CD14-positive monocyte (primary cell): ENCODE measurements around the gene SIRPB1. TPM values are rescaled to one million over a fixed set of nuclear protein-coding genes. Genes with fewer than 3 reads are reported as not detected.

Experiments used
- DNase-seq, 3 donors: peaks; one replicate each; pipeline ENCODE4 v3.0.0-alpha.2; 2011 to 2022
- H2AFZ ChIP-seq: 2 replicates; pipeline ENCODE4 v1.6.0; 2012; ENCODE audit warnings: mild to moderate bottlenecking, low read depth, low read length, inconsistent platforms; ENCODE audit not compliant: insufficient read depth, poor library complexity, severe bottlenecking
- H3K27ac ChIP-seq, 2 donors: 1 replicate in 1 of 2; 2 replicates in 1 of 2; pipeline ENCODE4 v1.5.1; 2012 to 2013; ENCODE audit warnings: low read length in 2 of 2, control low read depth in 1 of 2, inconsistent platforms in 1 of 2, low read depth in 1 of 2, mild to moderate bottlenecking in 1 of 2
- H3K27me3 ChIP-seq, 2 donors: one replicate each; pipeline versions ENCODE4 v1.6.0 to v1.6.1; 2011 to 2013; ENCODE audit warnings: low read length in 2 of 2; ENCODE audit not compliant: control insufficient read depth in 2 of 2, insufficient read depth in 2 of 2
- H3K36me3 ChIP-seq, 2 donors: replicated peaks in 1 of 2; 1 replicate in 1 of 2; 2 replicates in 1 of 2; pipeline versions ENCODE4 v1.5.1 to v1.6.1; 2012 to 2013; ENCODE audit warnings: low read length in 2 of 2, control low read depth in 1 of 2, inconsistent platforms in 1 of 2, mild to moderate bottlenecking in 1 of 2; ENCODE audit not compliant: insufficient read depth in 2 of 2, control insufficient read depth in 1 of 2
- H3K4me1 ChIP-seq, 2 donors: 1 replicate in 1 of 2; 2 replicates in 1 of 2; pipeline versions ENCODE4 v1.5.1 to v1.6.1; 2012 to 2013; ENCODE audit warnings: low read length in 2 of 2, control low read depth in 1 of 2, inconsistent platforms in 1 of 2, mild to moderate bottlenecking in 1 of 2, moderate library complexity in 1 of 2; ENCODE audit not compliant: insufficient read depth in 2 of 2, control insufficient read depth in 1 of 2
- H3K4me2 ChIP-seq: replicated peaks from 2 replicates; pipeline ENCODE3; 2012; ENCODE audit warnings: low read length, moderate library complexity, mild to moderate bottlenecking; ENCODE audit not compliant: poor library complexity, severe bottlenecking; ENCODE audit errors: extremely low read depth
- H3K4me3 ChIP-seq, 3 experiments: fragments of 200-600 bp in 1 of 3; sonication (generic) in 1 of 3; replicated peaks in 1 of 3; 1 replicate in 2 of 3; 2 replicates in 1 of 3; pipeline ENCODE4 v1.5.1; 2011 to 2013; ENCODE audit warnings: low read length in 3 of 3, mild to moderate bottlenecking in 3 of 3, control low read depth in 2 of 3, low read depth in 2 of 3, inconsistent platforms in 1 of 3, moderate library complexity in 1 of 3
- H3K79me2 ChIP-seq: 2 replicates; pipeline ENCODE4 v1.6.0; 2012; ENCODE audit warnings: mild to moderate bottlenecking, control low read depth, inconsistent platforms, low read length, moderate library complexity; ENCODE audit not compliant: insufficient read depth
- H3K9ac ChIP-seq: 2 replicates; pipeline ENCODE4 v1.6.0; 2017; ENCODE audit warnings: low read length, mild to moderate bottlenecking; ENCODE audit not compliant: insufficient read depth, poor library complexity, severe bottlenecking
- H3K9me3 ChIP-seq, 2 donors: replicated peaks in 1 of 2; 1 replicate in 1 of 2; 2 replicates in 1 of 2; pipeline versions ENCODE4 v1.5.1 to v1.6.1; 2012 to 2013; ENCODE audit warnings: low read length in 2 of 2, control low read depth in 1 of 2; ENCODE audit not compliant: control insufficient read depth in 1 of 2, insufficient read depth in 1 of 2
- H4K20me1 ChIP-seq: 2 replicates; pipeline ENCODE4 v1.6.0; 2012; ENCODE audit warnings: mild to moderate bottlenecking, low read length, control low read depth, moderate library complexity; ENCODE audit not compliant: insufficient read depth
- H3K27ac Mint-ChIP-seq, 7 donors: one replicate each; pipeline ENCODE4 v1.8.0; 2020; ENCODE audit warnings: mild to moderate bottlenecking in 7 of 7, mixed read lengths in 7 of 7, moderate library complexity in 6 of 7, inconsistent platforms in 2 of 7
- H3K27me3 Mint-ChIP-seq, 3 donors: one replicate each; pipeline ENCODE4 v1.8.0; 2021 to 2022; ENCODE audit warnings: low read depth in 3 of 3, mild to moderate bottlenecking in 3 of 3, mixed read lengths in 3 of 3, moderate library complexity in 3 of 3, inconsistent platforms in 1 of 3
- H3K36me3 Mint-ChIP-seq, 2 donors: one replicate each; pipeline ENCODE4 v1.8.0; 2020; ENCODE audit warnings: mixed read lengths in 2 of 2, inconsistent platforms in 1 of 2, mild to moderate bottlenecking in 1 of 2
- H3K4me1 Mint-ChIP-seq: one replicate; pipeline ENCODE4 v1.8.0; 2020; ENCODE audit warnings: mild to moderate bottlenecking, mixed read lengths
- H3K4me3 Mint-ChIP-seq, 2 donors: one replicate each; pipeline ENCODE4 v1.8.0; 2020; ENCODE audit warnings: mild to moderate bottlenecking in 2 of 2, mixed read lengths in 2 of 2, moderate library complexity in 1 of 2
- H3K9me3 Mint-ChIP-seq, 7 donors: one replicate each; pipeline ENCODE4 v1.8.0; 2020 to 2022; ENCODE audit warnings: mixed read lengths in 7 of 7, mild to moderate bottlenecking in 6 of 7, moderate library complexity in 6 of 7, inconsistent platforms in 2 of 7
- WGBS: methylation state at CpG from one replicate; pipeline ENCODE4 v1.1.5; 2013; ENCODE audit warnings: missing lambda C conversion rate; ENCODE audit not compliant: insufficient coverage; 5-methylcytosine and 5-hydroxymethylcytosine counted together
- intact Hi-C, 2 donors: fragments of 100-400 bp; cut with micrococcal nuclease; formaldehyde crosslinking; loops; one replicate each; pipeline versions ENCODE4 v1.15.0 to v1.15.1; 2023
- polyA plus RNA-seq, 3 donors: library from polyadenylated mRNA; depleted of rRNA in 1 of 3; unstranded in 2 of 3; stranded (reverse) in 1 of 3; fragments of 300-500 nt in 2 of 3; fragments of >200 nt in 1 of 3; fragmentation: Illumina TruSeq in 2 of 3; gene quantifications; 1 replicate in 2 of 3; 2 replicates in 1 of 3; pipeline ENCODE4 v1.2.3, GENCODE V29; 2012 to 2021
- TF ChIP-seq, protein P1 (sequence below): fragments of 200-600 bp; IDR thresholded peaks from one replicate; pipeline ENCODE4 v1.8.0; 2022; ENCODE audit warnings: antibody characterized with exemption, mild to moderate bottlenecking

The SIRPB1 gene
- polyA plus RNA-seq, 3 donors: 132 to 437 (median 137) TPM

DNA sequence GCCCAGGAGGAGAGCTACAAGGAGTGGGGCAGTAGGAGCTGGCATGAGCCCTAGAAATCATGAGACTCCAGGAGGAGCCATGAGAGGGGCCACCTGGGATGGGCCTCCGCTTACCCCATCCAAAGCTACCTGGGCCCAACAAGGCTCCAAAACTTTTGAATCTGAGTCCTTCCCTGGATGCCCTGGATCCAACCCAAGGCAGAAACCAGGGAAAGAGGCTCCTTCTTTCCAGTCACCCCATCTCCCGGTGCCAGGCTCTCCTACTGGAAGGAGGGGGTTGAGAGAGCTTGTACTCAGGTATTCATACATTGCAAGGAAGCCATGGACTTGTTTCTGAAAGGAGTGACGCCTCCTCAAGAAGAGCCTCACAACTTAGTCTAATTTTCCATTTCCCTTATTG is 45.5 kb upstream of the SIRPB1 start:
- Mint-ChIP-seq H3K27ac (no peak overlapping the region), H3K27me3 (peaks cover 4% of the 10 kb centered on the region in 3 donors), H3K9me3 (no peaks in the 10 kb centered on the region), H3K4me1 (peaks cover 27% of the 10 kb centered on the region), H3K36me3 (no peaks in the 10 kb centered on the region), H3K4me3 (no peak overlapping the region)
- Histone ChIP-seq H3K9ac (no peak overlapping the region), H3K4me3 (no peak overlapping the region), H3K9me3 (no peaks in the 10 kb centered on the region), H3K27ac (no peak overlapping the region), H3K4me2 (no peak overlapping the region), H4K20me1 (no peaks in the 10 kb centered on the region), H3K79me2 (no peaks in the 10 kb centered on the region), H3K4me1 (peaks cover 14 to 21% of the 10 kb centered on the region in 2 donors), H3K27me3 (no peaks in the 10 kb centered on the region), H3K36me3 (no peaks in the 10 kb centered on the region), H2AFZ (no peak overlapping the region)
- 100% methylated on average over 1 of the region's 3 CpGs for WGBS
- intact Hi-C loops: no loop called here
- TF ChIP-seq, protein P1, sequence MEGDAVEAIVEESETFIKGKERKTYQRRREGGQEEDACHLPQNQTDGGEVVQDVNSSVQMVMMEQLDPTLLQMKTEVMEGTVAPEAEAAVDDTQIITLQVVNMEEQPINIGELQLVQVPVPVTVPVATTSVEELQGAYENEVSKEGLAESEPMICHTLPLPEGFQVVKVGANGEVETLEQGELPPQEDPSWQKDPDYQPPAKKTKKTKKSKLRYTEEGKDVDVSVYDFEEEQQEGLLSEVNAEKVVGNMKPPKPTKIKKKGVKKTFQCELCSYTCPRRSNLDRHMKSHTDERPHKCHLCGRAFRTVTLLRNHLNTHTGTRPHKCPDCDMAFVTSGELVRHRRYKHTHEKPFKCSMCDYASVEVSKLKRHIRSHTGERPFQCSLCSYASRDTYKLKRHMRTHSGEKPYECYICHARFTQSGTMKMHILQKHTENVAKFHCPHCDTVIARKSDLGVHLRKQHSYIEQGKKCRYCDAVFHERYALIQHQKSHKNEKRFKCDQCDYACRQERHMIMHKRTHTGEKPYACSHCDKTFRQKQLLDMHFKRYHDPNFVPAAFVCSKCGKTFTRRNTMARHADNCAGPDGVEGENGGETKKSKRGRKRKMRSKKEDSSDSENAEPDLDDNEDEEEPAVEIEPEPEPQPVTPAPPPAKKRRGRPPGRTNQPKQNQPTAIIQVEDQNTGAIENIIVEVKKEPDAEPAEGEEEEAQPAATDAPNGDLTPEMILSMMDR: no peak
- DNase-seq: no peak

DNA sequence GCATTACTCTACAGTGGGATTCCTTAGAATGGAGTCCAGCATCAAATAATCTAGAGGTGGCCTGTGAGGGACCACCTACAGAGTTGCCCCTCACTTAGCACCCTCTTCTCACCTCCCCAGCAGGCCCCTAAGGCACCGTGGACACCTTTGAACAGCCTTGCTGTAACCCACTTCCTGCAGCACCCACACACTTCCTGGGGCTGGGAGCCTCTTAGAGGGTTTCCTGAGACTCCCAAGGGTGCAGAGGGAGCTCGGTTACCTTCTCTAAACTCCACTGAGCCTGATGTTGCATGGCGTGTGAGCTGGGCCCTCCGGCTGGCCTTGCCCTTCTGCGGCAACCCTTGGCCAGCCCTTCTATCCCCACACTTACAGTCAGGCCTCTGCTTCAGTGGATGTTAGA is 45.1 kb upstream of the SIRPB1 start:
- Mint-ChIP-seq H3K4me3 (no peak overlapping the region), H3K36me3 (no peaks in the 10 kb centered on the region), H3K4me1 (peaks cover 27% of the 10 kb centered on the region), H3K9me3 (no peaks in the 10 kb centered on the region), H3K27me3 (peaks cover 3 to 4% (median 4%) of the 10 kb centered on the region in 3 donors), H3K27ac (peak overlapping the region in 2 of 7 donors; percentile 31 to 32)
- 0% methylated on average over 1 of the region's 5 CpGs for WGBS
- H3K36me3 ChIP-seq: no peaks in the 10 kb centered on the region
- H3K4me3 ChIP-seq: no peak overlapping the region
- no peak overlapping the region for H3K9ac ChIP-seq
- peaks cover 14 to 21% of the 10 kb centered on the region in 2 donors for H3K4me1 ChIP-seq
- H3K79me2 ChIP-seq: no peaks in the 10 kb centered on the region
- intact Hi-C loops: no loop called here
- H3K27me3 ChIP-seq: no peaks in the 10 kb centered on the region
- H3K4me2 ChIP-seq: no peak overlapping the region
- H4K20me1 ChIP-seq: no peaks in the 10 kb centered on the region
- H2AFZ ChIP-seq: no peak overlapping the region
- TF ChIP-seq, protein P1: no peak
- no peaks in the 10 kb centered on the region for H3K9me3 ChIP-seq
- no peak overlapping the region for H3K27ac ChIP-seq
- no peak for DNase-seq
